Stimulated activated CD8-positive, alpha-beta memory T cell treated with anti-CD3 and anti-CD28 coated beads, Interleukin-12 subunit alpha, Interleukin-12 subunit beta, amount 100 ng/mL, for 24 hours (primary cell): ENCODE data around the gene CUL9.

Source experiments
- DNase-seq: peaks from one replicate; pipeline ENCODE4 v3.0.0-alpha.2; 2020; ENCODE audit errors: extremely low read depth

CUL9 gene

DNA sequence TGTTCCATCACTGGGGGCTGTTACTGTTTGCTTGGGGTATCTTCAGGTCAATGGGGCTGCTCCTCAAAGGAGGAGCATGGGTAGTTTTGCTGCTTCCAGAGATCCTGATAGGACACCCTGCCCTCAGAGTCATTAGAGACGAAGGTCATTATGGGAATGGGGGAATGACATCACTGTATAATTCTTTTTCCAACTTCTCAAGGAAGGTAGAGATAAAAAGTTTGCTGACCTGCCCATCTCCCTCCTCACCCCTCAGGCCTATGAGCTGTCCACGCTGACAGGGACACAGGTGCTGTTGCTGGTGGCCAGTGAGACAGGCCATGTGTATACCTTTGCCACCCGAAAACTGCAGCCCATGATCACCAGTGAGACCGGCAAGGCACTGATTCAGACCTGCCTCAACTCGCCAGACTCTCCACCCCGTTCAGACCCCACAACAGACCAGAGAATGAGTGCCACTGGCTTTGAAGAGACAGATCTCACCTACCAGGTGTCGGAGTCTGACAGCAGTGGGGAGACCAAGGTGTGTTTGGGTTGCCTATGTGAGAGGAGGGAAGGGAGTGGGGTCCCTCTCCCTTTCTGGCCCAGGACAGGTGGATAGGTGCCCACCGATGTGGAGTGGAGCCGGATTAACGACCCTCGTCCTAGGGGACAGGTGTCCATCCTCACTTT is 8.3 kb upstream of the CUL9 start:
- DNase-seq: no peak

GRCh38 chr6:43174263-43175112 is 7.5 kb upstream of the CUL9 start:
- DNase-seq: peak; percentile 85

DNA sequence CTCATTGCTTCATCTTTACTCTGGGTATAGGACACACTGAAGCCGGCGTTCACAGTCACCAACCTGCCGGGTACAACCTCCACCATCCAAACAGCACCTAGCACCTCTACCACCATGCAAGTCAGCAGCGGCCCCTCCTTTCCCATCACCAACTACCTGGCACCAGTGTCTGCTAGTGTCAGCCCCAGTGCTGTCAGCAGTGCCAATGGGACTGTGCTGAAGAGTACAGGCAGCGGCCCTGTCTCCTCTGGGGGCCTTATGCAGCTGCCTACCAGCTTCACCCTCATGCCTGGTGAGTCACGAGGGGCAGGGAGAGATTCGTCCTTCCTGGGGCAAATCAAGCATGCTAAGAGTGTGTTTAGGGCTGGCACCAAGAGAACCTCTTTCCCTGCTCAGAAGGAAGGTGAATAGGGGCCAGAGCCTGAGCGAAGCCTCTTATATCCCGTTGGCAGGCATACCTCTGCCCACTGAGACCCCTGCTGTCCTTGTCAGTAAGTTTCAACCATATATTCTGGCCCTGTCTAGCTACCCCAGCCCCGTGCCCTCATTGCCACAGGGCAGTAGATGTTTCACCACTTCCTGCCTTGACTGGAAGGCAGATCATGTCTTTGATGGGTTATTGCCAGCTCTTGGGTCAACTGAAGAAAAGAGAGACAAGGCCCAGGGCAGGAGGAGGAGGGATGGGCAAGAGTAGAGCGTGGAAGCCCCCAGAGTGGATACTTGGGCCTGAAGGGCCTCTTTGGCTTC is 6.1 kb upstream of the CUL9 start:
- no peak for DNase-seq

GRCh38 chr6:43176423-43176786 is 5.6 kb upstream of the CUL9 start:
- DNase-seq: no peak

DNA sequence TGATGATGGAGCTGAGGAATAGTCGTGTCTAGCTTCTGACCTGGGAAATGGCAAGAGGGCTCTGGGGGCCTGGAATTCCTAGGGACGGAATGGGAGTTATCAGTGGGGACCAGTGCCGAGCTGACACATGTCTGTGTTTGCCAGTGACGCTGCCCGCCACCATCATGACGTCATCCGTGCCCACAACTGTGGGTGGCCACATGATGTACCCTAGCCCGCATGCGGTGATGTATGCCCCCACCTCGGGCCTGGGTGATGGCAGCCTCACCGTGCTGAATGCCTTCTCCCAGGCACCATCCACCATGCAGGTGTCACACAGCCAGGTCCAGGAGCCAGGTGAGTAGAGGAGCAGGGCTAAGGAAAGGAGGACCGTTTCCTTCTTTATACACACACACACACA is 3.8 kb upstream of the CUL9 start:
- DNase-seq: no peak

DNA sequence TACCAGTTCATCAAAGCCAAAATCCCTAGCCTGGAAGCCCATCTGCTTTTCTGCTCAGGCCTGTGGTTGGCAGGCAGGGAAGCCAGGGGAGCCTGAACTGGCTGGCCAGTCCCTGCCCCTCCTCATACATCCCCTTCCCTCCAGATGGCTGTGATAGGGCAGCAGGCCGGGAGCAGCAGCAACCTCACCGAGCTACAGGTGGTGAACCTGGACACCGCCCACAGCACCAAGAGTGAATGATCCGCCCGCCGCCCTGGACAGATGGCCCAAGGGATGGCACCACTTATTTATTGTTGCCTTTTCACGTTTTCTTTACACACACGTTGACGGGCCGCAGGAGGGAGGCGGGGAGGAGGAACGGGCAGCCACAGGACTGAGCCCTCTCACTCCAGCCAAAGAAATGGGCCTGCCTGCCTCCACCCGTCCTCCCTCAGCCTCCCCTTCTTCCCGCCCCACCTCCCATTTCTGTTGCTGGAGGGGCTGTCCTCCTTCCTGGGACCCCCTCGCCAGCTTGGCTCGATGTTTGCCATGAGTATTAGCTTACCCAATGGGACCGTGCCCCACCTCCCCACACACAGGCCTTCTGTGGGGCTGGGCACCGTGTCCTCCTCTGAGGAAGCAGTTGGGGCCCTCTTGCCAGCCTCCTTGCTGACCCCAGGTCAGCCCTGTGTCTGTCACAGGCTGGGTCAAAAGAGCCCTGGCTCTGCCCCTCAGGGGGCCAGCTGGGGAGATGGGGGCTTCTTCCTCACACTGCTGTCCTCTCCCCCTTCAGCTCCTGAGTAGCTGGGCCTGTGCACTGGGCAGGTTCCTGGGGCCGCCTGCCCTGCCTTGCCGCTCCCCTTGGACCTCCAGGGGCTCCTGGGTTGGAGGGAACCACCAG is 2.8 kb upstream of the CUL9 start:
- no peak for DNase-seq

GRCh38 chr6:43180058-43180457 is 1.9 kb upstream of the CUL9 start:
- no peak for DNase-seq

DNA sequence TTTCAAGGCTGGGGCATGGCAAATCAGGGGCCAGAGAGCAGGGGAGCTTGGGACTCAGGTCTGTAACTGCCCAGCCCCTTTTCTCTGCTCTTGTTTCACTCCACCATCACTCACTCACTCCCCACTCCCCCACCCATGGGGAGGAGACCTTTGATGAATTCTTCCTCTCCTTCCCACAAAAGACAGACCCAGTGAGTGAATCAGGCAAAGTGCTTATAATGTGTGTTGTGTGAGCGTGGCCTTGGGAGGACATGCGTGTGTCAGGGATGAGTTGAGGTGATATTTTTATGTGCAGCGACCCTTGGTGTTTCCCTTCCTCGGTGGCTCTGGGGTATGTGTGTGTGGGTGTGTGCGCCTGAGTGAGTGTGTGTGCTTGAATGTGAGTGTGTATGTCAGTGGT is 1.0 kb upstream of the CUL9 start:
- no peak for DNase-seq

GRCh38 chr6:43181621-43181941 is 415 bp upstream of the CUL9 start:
- DNase-seq: no peak

GRCh38 chr6:43183441-43183840 is 1.4 kb downstream of the CUL9 start:
- DNase-seq: no peak

DNA sequence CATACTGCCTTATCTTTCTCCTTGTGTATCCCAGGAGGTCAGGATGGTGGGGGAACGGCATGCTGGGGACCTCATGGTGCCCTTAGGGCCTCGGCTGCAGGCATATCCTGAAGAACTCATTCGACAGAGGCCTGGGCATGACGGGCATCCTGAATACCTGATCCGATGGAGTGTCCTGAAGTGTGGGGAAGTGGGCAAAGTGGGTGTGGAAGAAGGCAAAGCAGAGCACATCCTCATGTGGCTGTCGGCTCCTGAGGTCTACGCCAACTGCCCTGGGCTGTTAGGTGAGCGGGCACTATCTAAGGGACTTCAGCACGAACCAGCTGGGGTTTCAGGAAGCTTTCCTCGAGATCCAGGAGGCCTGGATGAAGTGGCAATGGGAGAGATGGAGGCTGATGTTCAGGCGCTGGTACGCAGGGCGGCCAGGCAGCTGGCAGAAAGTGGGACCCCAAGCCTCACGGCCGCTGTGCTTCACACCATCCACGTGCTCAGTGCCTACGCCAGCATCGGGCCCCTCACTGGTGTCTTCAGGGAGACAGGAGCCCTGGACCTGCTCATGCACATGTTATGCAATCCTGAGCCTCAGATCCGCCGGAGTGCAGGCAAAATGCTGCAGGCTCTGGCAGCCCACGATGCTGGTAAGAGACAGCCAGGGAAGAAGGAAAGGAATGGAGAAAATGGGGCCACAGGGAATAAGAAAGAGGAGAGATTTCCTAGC is 2.4 kb downstream of the CUL9 start:
- no peak for DNase-seq

DNA sequence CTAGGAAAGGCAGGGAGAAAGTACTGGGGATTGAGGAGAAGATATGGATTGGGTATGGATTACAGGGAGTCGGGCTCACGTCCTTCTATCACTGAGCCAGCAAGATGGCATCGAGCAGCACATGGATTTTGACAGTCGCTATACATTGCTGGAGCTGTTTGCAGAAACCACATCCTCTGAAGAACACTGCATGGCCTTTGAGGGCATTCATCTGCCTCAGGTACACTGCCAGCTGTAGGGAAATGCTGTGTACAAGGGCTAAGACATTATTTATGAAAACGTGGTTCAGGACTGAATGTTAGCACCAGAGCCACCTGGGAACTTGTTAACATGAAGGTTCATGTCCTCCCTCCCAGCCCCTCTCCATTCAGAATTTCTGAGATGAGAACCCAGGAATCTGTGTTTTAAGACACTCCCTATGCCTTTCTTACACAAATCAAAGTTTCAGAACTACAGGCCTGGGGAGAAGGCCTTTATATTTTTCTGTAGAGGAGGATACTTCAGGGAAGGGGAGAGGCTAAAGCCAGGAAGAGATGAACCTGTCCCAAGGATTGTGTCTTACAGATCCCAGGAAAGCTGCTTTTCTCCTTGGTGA is 3.5 kb downstream of the CUL9 start:
- DNase-seq: no peak

DNA sequence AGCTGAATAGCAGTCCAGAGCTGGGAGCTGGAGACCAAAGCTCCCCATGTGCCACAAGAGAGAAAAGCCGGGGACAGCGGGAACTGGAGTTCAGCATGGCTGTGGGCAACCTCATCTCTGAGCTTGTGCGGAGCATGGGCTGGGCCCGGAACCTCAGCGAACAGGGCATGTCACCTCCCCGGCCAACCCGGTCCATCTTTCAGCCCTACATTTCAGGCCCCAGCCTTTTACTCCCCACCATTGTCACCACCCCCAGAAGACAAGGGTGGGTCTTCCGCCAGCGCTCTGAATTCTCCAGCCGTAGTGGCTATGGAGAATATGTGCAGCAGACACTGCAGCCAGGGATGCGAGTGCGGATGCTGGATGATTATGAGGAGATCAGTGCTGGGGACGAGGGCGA is 4.0 kb downstream of the CUL9 start:
- DNase-seq: no peak

GRCh38 chr6:43186706-43187105 is 4.7 kb downstream of the CUL9 start:
- no peak for DNase-seq

GRCh38 chr6:43187821-43188220 is 5.8 kb downstream of the CUL9 start:
- no peak for DNase-seq

DNA sequence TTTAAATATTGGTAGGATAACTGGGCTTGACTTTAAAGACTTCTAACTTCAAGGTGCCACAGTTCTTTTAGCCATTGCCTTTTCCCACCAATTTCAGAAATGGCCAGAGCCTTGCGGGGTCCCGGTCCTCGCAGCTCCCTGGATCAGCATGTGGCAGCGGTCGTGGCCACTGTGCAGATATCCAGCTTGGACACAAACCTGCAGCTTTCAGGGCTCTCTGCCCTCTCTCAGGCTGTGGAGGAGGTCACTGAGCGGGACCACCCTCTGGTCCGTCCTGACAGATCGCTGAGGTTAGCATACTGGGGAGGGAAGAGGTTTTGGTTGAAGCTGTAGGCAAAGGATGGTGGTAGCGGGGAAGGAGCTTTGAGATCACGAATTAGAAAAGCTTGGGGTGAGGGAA is 6.4 kb downstream of the CUL9 start:
- DNase-seq: no peak

DNA sequence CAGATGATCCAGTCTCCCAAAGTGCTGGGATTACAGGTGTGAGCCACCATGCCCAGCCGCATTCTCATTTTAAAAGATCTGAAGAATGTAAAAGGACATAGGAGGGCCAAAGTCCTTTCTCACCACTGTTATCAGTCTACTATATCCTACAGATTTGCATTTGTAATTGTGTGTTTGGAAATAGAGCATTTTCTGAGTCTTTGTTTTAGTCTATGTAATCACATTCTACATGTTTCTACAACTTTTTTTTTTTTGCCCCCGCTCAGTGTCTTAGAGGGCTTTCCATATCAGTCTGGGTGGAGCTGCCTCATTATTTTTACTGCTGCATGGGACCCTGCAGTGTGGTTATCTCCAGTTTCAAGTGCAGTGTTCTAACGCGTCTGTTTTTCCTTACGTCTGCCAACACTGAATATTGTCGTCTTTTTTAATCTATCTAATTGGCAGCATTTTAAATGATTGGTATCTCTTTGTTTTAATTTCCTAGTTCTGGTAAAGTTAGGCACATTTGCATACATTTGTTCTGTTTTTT is 7.8 kb downstream of the CUL9 start:
- DNase-seq: no peak

- DNase-seq: no peak
Measured at GRCh38 chr6:43192911-43193310, 10.9 kb downstream of the CUL9 start.

DNA sequence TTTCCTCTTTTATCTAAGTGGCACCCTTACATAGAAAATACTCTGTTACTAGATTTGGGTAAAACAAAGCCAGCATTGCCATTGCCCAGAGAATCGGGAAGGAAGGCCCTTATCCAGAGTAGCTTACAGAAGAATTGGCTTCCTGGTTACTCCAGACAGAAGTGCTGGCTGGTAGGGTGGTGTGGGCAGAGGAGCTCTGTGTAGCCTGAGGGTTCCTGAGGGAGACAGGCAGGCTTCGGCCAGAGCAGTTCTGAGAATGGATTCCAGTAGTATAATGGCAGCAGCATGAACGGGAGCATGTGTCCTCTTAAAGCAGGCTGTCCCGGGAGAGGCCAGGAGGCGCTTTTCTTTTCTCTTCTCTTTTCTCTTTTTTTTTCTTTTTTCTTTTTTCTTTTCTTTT is 11.9 kb downstream of the CUL9 start:
- no peak for DNase-seq

DNA sequence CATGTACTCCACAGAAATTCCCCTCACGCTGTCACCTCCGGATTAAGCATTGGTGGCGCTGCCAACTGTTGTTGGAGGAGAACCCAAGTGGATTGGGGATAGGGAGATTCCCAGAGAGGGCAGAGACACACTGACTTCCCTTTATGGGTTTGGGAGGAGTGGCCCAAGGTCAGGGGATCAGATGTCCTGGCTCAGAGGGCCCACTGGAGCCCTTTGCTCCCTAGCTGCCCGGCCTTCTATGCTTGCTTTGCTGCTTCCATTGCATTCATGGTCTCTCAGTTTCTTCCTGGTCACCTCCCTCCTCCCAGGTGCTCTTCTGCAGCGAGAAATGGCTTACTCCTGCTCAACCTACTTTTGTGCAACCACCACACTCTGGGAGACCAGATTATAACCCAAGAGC is 14.3 kb downstream of the CUL9 start:
- DNase-seq: no peak

GRCh38 chr6:43199912-43200311 is 17.9 kb downstream of the CUL9 start:
- no peak for DNase-seq
